GM08714 (cell line): ENCODE results near the gene USP3.

Experiments
- H3K4me3 ChIP-seq: fragments of 200-500 bp; sonication (Bioruptor generic); 2 replicates; pipeline ENCODE4 v1.5.1; 2014; ENCODE audit warnings: mild to moderate bottlenecking, low read length, inconsistent platforms
- ZNF274 ChIP-seq: IDR thresholded peaks from 2 replicates; pipeline ENCODE4 v1.6.1; 2012; ENCODE audit warnings: mild to moderate bottlenecking, low read depth, low read length

USP3 gene

DNA sequence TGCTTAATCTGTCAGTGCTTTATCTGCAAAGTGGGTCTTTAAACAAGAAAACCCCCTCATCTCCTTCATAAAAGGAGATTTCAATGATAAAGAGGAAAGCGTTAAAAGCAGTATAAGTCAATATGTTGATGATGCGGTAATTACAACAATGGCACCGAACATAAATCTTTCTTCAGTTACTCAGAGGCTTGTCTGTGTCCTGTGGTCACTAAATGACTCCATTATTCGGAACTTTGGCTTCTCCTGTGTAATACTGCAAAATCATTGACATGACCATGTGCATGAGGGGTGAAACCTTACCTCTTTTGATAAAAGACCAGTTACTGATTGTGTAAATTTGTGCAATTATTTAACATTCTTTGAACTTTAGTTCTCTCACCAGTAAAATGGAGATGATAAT, 4.8 kb upstream of the USP3 start:
- no peak for TF ChIP-seq ZNF274
- no peak overlapping the region for H3K4me3 ChIP-seq

DNA sequence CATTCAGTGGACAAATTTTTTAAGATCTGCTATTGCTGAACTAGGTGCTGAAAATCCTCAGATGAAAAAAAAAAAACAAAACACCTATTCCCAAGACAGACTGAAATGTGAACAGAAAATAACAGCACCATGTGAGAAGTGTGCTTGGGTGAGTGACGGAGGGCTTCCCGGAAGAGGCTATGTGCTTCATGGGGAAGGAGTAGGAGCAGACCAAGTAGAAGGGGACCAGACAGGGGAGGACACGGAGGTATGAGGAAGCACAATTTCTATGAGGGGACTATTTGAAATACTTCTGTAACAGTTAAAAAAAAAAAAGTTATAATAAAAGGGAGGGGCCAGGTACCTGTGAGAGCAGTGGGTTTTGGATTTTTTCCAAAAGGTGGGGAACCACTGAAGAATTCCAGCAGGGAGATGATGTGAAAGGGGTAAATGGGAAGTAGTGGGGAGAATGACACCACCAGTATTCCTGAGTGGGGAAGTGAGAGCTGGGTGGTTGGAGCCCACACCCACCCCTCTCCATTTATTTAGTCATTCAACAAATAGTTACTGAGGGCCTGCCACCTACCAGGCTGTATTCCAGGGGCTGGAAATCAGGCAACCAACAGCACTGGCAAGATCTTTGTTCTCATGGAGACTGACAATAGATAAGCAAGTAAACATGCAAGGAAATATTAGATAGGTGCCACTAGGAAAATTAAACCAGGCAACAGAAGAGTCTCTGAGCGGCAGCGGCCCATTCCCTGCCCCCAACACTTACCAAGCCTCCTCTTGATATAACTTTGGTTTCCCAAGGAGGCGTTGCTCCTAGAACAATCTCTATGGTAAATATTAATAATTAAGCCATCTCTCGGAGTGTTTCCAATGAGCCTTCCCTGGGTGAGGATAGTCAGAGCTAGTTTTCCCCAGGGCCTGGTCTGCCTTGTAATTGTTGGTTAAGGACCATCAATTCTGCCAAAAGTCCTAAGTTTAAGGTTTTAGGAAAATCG, 3.8 kb upstream of the USP3 start:
- H3K4me3 ChIP-seq = peak overlapping the region; percentile 37; the same call in 1 of the 2 replicates
- TF ChIP-seq ZNF274 = no peak

GRCh38 chr15:63501256-63502089, 2.9 kb upstream of the USP3 start:
- H3K4me3 ChIP-seq = peak overlapping the region; percentile 37; the same call in 1 of the 2 replicates

DNA sequence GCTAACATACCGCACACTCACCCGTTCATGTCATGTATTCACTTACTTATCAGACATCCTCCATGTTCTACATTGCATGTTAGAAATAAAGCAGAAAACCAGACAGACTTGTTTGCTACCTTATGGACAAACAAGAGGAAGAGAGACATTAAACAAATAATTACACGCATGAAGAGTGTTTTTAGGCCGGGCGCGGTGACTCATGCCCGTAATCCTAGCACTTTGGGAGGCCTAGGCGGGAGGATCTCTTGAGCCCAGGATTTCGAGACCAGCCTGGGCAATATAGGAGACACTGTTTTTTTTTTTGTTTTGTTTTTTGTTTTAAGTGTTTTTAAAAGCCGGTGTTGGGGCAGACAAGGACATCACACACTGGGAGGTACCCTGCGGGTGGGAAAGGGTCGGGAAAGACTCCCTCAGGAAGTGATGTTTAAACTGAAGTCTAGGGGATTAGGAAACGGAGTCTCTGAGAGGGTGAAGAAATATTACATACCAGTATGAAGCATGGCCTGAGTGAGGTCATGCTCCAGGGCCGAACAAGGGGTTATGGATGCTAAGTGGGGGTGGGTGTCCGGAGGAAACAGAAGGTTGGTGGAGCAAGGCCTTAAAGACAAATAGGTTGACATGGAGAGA, 2.1 kb upstream of the USP3 start:
- H3K4me3 ChIP-seq = no peak overlapping the region; the same call in 1 of the 2 replicates
- no peak for TF ChIP-seq ZNF274

More at GRCh38 chr15:63501256-63502089, 2.9 kb upstream of the USP3 start:
- no peak for TF ChIP-seq ZNF274

GRCh38 chr15:63502843-63503738, 1.3 kb upstream of the USP3 start:
- TF ChIP-seq ZNF274 = no peak
- H3K4me3 ChIP-seq = peak overlapping the region; percentile 64; the same call in 1 of the 2 replicates

- TF ChIP-seq ZNF274 = no peak
- peak overlapping the region; percentile 64; the same call in 1 of the 2 replicates for H3K4me3 ChIP-seq
Measured at GRCh38 chr15:63503739-63504246, 600 bp upstream of the USP3 start.

DNA sequence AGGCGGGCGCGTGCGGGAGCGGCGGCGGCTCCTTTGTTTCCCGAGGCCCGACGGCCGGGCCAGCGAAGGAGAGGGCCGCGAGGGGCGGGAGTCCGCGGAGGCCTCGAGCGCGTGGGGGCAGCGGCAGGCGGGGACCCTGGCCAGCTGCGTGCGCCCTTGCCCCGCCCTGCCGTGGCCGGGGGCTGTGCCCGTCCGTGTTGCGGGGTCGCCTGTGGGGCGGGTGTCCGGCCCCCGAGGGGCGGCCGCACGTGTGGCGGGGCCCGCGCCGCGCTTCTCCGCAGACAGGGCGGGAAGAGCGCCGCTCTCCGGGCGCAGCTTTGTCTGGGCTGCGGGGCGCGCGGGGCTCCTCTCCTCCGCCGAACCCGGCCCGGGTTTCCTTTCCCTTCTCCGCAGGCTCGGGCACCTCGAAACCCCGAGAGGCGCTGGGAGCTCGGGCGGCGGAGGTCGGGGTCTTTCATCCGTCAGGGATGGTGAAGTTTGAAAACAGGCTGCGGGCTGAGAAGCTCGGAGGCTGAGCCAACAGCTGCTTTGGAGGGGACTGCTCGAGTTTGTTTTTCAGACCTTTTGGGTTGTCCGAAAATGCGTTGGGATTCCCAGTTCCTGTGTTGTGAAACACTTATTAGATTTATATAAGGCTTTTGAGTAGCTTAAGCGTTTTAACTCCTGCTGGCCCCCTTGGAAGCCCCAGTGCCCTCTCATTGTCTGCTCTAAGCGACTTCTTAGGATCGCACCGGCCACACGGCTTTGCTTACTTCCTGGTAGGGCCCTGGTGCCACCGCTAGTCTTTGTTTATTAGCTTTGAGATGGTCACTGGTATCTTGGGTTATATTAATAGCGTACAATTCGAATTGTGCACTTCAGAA, 817 bp downstream of the USP3 start:
- TF ChIP-seq ZNF274 = no peak
- H3K4me3 ChIP-seq = peak overlapping the region; percentile 97

GRCh38 chr15:63505842-63506222, 1.4 kb downstream of the USP3 start:
- TF ChIP-seq ZNF274 = no peak
- peak overlapping the region; percentile 97 for H3K4me3 ChIP-seq

- peak overlapping the region; percentile 97 for H3K4me3 ChIP-seq
- TF ChIP-seq ZNF274 = no peak
Measured at GRCh38 chr15:63506537-63507035, 2.2 kb downstream of the USP3 start.

DNA sequence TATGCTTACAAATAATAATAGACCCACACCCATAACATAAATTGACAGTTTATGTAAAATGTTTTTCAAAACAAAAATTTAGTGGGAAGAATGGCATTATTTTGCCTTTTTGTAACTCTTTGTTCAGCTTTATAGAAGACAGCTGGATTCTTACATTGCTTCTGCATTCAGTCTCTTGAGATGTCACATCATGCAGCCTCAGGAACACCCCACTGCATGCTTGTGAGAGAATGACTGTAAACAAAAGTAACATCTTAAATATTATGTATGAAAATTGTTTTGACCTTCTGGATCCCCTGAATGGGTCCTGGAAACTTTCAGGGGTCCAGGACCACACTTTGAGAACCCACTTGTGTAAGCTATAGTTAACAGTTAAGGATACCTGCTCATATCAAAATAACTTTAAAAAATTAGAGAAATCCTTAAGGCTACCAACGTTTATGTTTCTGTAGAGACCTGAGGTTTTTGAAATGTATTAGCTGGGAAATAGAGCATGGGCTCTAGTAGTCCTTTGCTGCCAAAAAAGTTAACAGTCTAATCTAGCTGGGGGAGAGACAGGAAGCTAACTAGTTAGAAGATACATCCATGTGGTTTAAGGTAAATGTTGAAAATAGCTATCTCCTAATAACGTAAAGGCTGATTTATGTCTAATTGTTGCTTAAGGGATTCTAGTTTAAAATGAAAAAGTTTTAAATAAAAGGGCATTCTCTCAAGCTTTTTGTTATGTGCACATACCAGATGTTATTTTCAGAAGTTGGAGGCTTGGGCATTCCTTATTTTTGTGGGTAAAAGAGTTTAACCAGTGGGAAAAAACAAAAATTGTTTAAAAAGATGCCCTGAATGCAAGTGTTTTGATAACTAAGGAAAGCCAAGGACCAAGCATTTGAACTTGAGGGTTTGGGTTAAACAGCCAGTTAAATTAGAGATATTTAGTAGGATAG, 3.8 kb downstream of the USP3 start:
- no peak for TF ChIP-seq ZNF274
- H3K4me3 ChIP-seq = no peak overlapping the region; the same call in 1 of the 2 replicates
